GM12878 (cell line): Measurements from ENCODE around the gene SMARCD1.

Experiments used
- CHD2 ChIP-seq: IDR thresholded peaks from 2 replicates; pipeline ENCODE4 v1.6.1; 2011; ENCODE audit warnings: low read depth, low read length, improper control_type of control experiment, borderline replicate concordance
- CREM ChIP-seq: IDR thresholded peaks from 2 replicates; pipeline ENCODE4 v1.6.1; 2014; ENCODE audit warnings: antibody characterized with exemption, low read depth
- CTCF ChIP-seq, 3 experiments: IDR thresholded peaks in 2 of 3; conservative IDR thresholded peaks in 1 of 3; 2 replicates each; pipeline ENCODE4 v1.5.1; 2011; ENCODE audit warnings: low read depth in 3 of 3, low read length in 3 of 3, mild to moderate bottlenecking in 3 of 3, control low read depth in 2 of 3, moderate library complexity in 2 of 3, inconsistent platforms in 1 of 3, mixed read lengths in 1 of 3; ENCODE audit not compliant: control insufficient read depth in 2 of 3, insufficient read depth in 1 of 3; ENCODE audit errors: extremely low read depth in 1 of 3
- EP300 ChIP-seq, 2 experiments: fragments of 150-350 bp in 1 of 2; IDR thresholded peaks; 2 replicates each; pipeline ENCODE4 v1.6.1; 2011 to 2012; ENCODE audit warnings: low read depth in 2 of 2, low read length in 2 of 2, borderline replicate concordance in 1 of 2, improper control_type of control experiment in 1 of 2, inconsistent platforms in 1 of 2; ENCODE audit not compliant: control insufficient read depth in 1 of 2
- FOXK2 ChIP-seq: fragments of 450-650 bp; IDR thresholded peaks from 2 replicates; pipeline ENCODE4 v1.6.1; 2017; ENCODE audit warnings: mild to moderate bottlenecking, moderate library complexity
- HCFC1 ChIP-seq: fragments of 150-350 bp; IDR thresholded peaks from 2 replicates; pipeline ENCODE4 v1.6.1; 2014; ENCODE audit warnings: low read length
- IKZF1 ChIP-seq: fragments of 450-650 bp; conservative IDR thresholded peaks from 2 replicates; pipeline ENCODE4 v1.6.1; 2017; ENCODE audit warnings: antibody characterized with exemption, mild to moderate bottlenecking
- REST ChIP-seq: IDR thresholded peaks from 2 replicates; pipeline ENCODE4 v1.6.1; 2012; ENCODE audit warnings: mild to moderate bottlenecking, low read depth, low read length
- RFX5 ChIP-seq: IDR thresholded peaks from 2 replicates; pipeline ENCODE4 v1.6.1; 2011; ENCODE audit warnings: low read depth, low read length, improper control_type of control experiment
- SMAD5 ChIP-seq: IDR thresholded peaks from 2 replicates; pipeline ENCODE4 v1.6.1; 2016; ENCODE audit warnings: antibody characterized with exemption, low read depth
- SPI1 ChIP-seq: IDR thresholded peaks from 2 replicates; pipeline ENCODE4 v1.6.1; 2011; ENCODE audit warnings: low read depth, mild to moderate bottlenecking, low read length, moderate library complexity, borderline replicate concordance; ENCODE audit not compliant: insufficient read depth

- TF ChIP-seq REST: no peak
- TF ChIP-seq CTCF (IDR thresholded peaks at IDR 0.05 in 2 of 3, conservative IDR thresholded peaks at IDR 0.05 in 1 of 3; ENCODE audit: control insufficient read depth in 2 of 3, extremely low read depth in 1 of 3, insufficient read depth in 1 of 3, low read depth in 3 of 3, low read length in 3 of 3): peak; percentile 37 to 47 (median 46); a peak in 4 of 6 replicates
- TF ChIP-seq EP300 (IDR thresholded peaks at IDR 0.05; ENCODE audit: borderline replicate concordance in 1 of 2, control insufficient read depth in 1 of 2, low read depth in 2 of 2, low read length in 2 of 2): no peak
- TF ChIP-seq FOXK2: no peak
- TF ChIP-seq SPI1: no peak
- TF ChIP-seq CREM: no peak
- no peak for TF ChIP-seq RFX5
- TF ChIP-seq HCFC1: no peak
- TF ChIP-seq CHD2: no peak
- no peak for TF ChIP-seq IKZF1
- no peak for TF ChIP-seq SMAD5
Measured at GRCh38 chr12:50132505-50133135, 47.5 kb downstream of the SMARCD1 start.
